Right lobe of liver (tissue), 6 donors: ENCODE measurements around the gene TCP1. TPM values are rescaled to one million over a fixed set of nuclear protein-coding genes. Genes with fewer than 3 reads are reported as not detected.
"Not testable (repeated sequence)": the region's sequence is repeated elsewhere in the genome, so short reads cannot be mapped to it uniquely, and the experiment has no call there.

ENCODE experiments used
- ATAC-seq, 4 donors: fragments of 200-7000 bp; cut with Tn5 transposase; one replicate each; pipeline ENCODE4 v1.9.1; 2020; ENCODE audit warnings: mild to moderate bottlenecking in 4 of 4, moderate library complexity in 4 of 4
- DNase-seq, 3 donors: peaks; one replicate each; pipeline ENCODE4 v3.0.0-alpha.2; 2020
- H3K27ac ChIP-seq, 3 donors: fragments of 200-600 bp; one replicate each; pipeline ENCODE4 v1.8.0; 2022
- H3K27me3 ChIP-seq, 2 donors: fragments of 200-600 bp; one replicate each; pipeline ENCODE4 v1.8.0; 2022
- H3K36me3 ChIP-seq, 4 donors: fragments of 200-600 bp; sonication (generic) in 1 of 4; one replicate each; pipeline versions ENCODE4 v1.5.1 to v1.8.0; 2017 to 2022; ENCODE audit warnings: control low read depth in 1 of 4
- H3K4me1 ChIP-seq, 4 donors: fragments of 200-600 bp; sonication (generic) in 1 of 4; one replicate each; pipeline versions ENCODE4 v1.5.1 to v1.8.0; 2017 to 2022; ENCODE audit warnings: control low read depth in 1 of 4
- H3K4me3 ChIP-seq, 3 donors: fragments of 200-600 bp; one replicate each; pipeline ENCODE4 v1.8.0; 2022
- H3K9me3 ChIP-seq, 4 donors: fragments of 200-600 bp; sonication (generic) in 1 of 4; one replicate each; pipeline versions ENCODE4 v1.5.1 to v1.8.0; 2017 to 2022; ENCODE audit warnings: control low read depth in 1 of 4
- POLR2A ChIP-seq: fragments of 450-650 bp; IDR thresholded peaks from one replicate; pipeline ENCODE4 v1.6.1; 2017; ENCODE audit warnings: antibody characterized with exemption, mild to moderate bottlenecking
- WGBS: methylation state at CpG from one replicate; pipeline ENCODE4 v1.1.6; 2018; ENCODE audit warnings: low coverage, low lambda C conversion rate; ENCODE audit not compliant: insufficient coverage; ENCODE audit errors: missing lambda C conversion rate; 5-methylcytosine and 5-hydroxymethylcytosine counted together
- intact Hi-C, 2 donors: fragments of 100-400 bp; cut with DNase I; formaldehyde crosslinking; loops; one replicate each; pipeline versions ENCODE4 v1.11.2 to v1.14.1; 2022
- total RNA-seq, 6 experiments: library from RNA; depleted of rRNA in 2 of 6; stranded (reverse); fragments of >200 nt in 2 of 6; fragmentation: NEBNext Ultra II Directional in 3 of 6; extraction: Animal tissue kit (Norgen Biotek cat#: 25700) in 3 of 6; gene quantifications; one replicate each; pipeline versions ENCODE4 v1.1.0 to v1.2.4, GENCODE V29; 2016 to 2023
- TF ChIP-seq, protein P1 (sequence below), 4 donors: fragments of 200-600 bp in 3 of 4; fragments of 450-650 bp in 1 of 4; IDR thresholded peaks; one replicate each; pipeline versions ENCODE4 v1.5.1 to v1.8.0; 2016 to 2022; ENCODE audit warnings: antibody characterized with exemption in 4 of 4, mild to moderate bottlenecking in 2 of 4
- donor health status: DM: no; HTN: yes; CAD: no.
- donor health status: DM: no; HTN: no; CAD: no.
- donor health status: DM: no; HTN: no; CAD: no.
- donor health status: DM: no; HTN: yes; CAD: no.
- donor health status: DM: no; HTN: yes; CAD: no.

Gene TCP1
- total RNA-seq, 6 experiments from 2014 or later = 50.4 to 97.1 (median 77.8) TPM

DNA sequence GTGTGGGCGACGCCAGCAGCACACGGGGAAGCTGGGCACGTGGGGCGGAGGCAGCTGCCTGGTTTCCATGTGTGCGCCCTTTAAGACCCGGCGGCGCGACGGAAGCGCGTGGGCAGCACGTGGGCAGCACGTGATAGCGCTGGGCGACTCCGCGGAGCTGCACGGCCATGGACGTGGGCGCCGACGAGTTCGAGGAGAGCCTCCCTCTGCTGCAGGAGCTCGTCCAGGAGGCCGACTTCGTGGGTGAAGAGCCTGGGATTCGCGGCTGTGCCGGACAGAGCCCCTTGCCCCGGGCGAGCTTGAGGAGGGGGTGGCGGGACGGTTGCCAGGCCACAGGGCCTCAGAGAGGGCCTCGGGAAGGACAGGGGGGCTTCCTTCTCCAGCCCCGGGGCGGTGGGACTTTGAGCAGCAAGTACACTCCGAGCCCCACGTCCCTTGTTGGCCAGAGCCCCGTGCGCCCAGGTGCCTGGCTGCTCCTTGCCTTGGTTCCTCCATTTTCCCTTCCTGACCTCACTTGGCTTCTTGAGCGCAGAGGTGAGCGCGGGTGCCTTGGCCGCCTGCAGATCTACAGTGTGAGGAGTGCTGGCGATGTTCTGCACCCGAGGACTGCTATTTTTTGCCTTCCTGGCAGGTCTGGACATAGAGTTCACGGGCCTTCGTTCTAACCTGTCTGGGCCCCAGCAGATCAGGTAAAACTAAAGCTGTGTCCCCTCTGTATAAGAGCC is 10.9 kb upstream of the TCP1 start, which contains the start of gene PNLDC1:
TSS of gene PNLDC1 (plus strand) at position 136 of the 725 bp plus-strand sequence. CDS start at position 168, 32 bp downstream.
- Histone ChIP-seq H3K27me3 (no peaks in the 10 kb centered on the region), H3K4me3 (no peak within 1 kb of the TSS), H3K4me1 (peaks cover 0 to 2% (median 0%) of the 10 kb centered on the region in 4 donors), H3K27ac (no peak within 1 kb of the TSS), H3K36me3 (peaks cover 3 to 33% (median 15%) of the 10 kb centered on the region in 4 donors), H3K9me3 (no peaks in the 10 kb centered on the region)
- ATAC-seq (peak in 1 of 4 donors; percentile 19), DNase-seq (no peak)
- intact Hi-C loops = no loop called here
- 95% methylated on average over 13 of the region's 50 CpGs for WGBS
- no peak for TF ChIP-seq POLR2A
- TF ChIP-seq, protein P1, sequence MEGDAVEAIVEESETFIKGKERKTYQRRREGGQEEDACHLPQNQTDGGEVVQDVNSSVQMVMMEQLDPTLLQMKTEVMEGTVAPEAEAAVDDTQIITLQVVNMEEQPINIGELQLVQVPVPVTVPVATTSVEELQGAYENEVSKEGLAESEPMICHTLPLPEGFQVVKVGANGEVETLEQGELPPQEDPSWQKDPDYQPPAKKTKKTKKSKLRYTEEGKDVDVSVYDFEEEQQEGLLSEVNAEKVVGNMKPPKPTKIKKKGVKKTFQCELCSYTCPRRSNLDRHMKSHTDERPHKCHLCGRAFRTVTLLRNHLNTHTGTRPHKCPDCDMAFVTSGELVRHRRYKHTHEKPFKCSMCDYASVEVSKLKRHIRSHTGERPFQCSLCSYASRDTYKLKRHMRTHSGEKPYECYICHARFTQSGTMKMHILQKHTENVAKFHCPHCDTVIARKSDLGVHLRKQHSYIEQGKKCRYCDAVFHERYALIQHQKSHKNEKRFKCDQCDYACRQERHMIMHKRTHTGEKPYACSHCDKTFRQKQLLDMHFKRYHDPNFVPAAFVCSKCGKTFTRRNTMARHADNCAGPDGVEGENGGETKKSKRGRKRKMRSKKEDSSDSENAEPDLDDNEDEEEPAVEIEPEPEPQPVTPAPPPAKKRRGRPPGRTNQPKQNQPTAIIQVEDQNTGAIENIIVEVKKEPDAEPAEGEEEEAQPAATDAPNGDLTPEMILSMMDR (IDR thresholded peaks at IDR 0.05) = no peak

DNA sequence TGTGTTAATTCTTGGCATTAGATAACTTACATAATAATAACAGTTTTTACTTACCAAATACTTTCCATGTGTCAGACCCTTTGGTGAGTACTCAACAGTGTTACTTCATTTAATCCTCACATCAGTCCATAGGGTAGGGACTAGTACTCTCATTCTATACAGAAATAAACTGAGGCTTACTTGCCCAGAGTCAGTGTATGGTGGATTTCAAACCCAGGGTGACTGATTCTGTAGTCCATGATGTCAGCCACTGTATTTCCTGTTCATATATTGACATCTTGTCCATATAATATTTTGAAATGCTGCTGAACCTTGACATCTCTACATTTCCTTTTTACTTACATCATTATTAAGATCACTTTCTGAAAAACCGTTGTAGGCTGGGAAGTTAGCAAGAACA is 8.2 kb upstream of the TCP1 start:
- no peaks in the 10 kb centered on the region for H3K9me3 ChIP-seq
- H3K4me3 ChIP-seq = no peak overlapping the region
- ATAC-seq = no peak
- H3K27ac ChIP-seq = no peak overlapping the region
- no peak for TF ChIP-seq POLR2A
- TF ChIP-seq, protein P1 (IDR thresholded peaks at IDR 0.05) = no peak
- peaks cover 0 to 5% (median 0%) of the 10 kb centered on the region in 4 donors for H3K4me1 ChIP-seq
- intact Hi-C loops = no loop called here
- peaks cover 3 to 40% (median 20%) of the 10 kb centered on the region in 4 donors for H3K36me3 ChIP-seq
- DNase-seq = no peak
- no peaks in the 10 kb centered on the region for H3K27me3 ChIP-seq
- WGBS = 25% methylated on average over 1 of the region's 1 CpG

DNA sequence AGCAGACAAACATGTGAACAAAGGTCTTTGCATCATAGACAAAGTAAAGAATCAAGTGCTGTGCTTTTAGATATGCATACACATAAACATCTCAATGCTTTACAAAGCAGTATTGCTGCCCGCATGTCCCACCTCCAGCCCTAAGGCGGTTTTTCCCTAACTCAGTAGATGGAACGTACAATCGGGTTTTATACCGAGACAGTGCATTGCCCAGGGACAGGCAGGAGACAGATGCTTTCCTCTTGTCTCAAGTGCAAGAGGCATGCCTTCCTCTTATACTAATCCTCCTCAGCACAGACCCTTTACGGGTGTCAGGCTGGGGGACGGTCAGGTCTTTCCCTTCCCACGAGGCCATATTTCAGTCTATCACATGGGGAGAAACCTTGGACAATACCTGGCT is 5.6 kb upstream of the TCP1 start:
- H3K27me3 ChIP-seq, DNase-seq, intact Hi-C loops, H3K9me3 ChIP-seq, H3K4me3 ChIP-seq, ATAC-seq, H3K27ac ChIP-seq: not testable (repeated sequence)
- H3K4me1 ChIP-seq = peaks cover 0 to 21% (median 6%) of the 10 kb centered on the region in 4 donors
- H3K36me3 ChIP-seq = peaks cover 3 to 43% (median 24%) of the 10 kb centered on the region in 4 donors
- WGBS = 82% methylated on average over 8 of the region's 8 CpGs

DNA sequence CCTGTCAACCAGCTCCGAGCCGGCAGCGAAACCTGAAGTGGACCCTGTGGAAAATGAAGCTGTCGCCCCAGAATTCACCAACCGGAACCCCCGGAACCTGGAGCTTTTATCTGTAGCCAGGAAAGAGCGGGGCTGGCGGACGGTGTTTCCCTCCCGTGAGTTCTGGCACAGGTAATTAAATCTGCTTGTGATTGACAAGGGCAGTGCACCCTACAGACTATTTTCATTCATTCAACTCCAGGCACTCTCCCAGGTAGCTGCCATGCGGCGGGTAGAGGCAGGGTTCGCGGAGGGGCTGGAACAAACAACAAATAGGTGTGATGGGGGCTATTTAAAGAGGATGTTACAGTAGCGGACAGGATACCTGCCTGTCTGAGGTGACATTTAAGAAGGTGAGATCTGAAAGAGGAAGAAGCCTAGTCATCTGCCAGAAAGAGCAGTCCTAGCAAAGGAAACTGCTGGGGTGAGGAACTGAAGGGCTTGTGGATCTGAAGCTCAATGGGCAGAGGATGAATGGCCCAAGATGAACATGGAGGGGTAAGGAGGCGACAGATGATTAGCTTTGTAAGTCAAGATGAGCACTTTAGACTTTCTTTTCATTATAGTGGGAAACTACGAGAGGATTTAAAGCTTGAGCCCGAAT is 1.7 kb upstream of the TCP1 start:
- peak overlapping the region; percentile 96 to 100 (median 98) for H3K27ac ChIP-seq
- DNase-seq (peak in 2 of 3 donors; percentile 51 to 57), ATAC-seq (no peak)
- no peak for TF ChIP-seq POLR2A
- TF ChIP-seq, protein P1 (IDR thresholded peaks at IDR 0.05) = no peak
- H3K9me3 ChIP-seq = no peaks in the 10 kb centered on the region
- H3K27me3 ChIP-seq = no peaks in the 10 kb centered on the region
- 15% methylated on average over 17 of the region's 18 CpGs for WGBS
- intact Hi-C loops = no loop called here
- peaks cover 0 to 37% (median 12%) of the 10 kb centered on the region in 4 donors for H3K4me1 ChIP-seq
- H3K4me3 ChIP-seq = peak overlapping the region; percentile 88 to 97 (median 95)
- H3K36me3 ChIP-seq = peaks cover 0 to 37% (median 14%) of the 10 kb centered on the region in 4 donors
